Measurements from ENCODE around the gene LRIT2.

LRIT2 gene

GRCh38 chr10:84216834-84217233, 8.5 kb downstream of the LRIT2 start:
- Histone ChIP-seq H3K9me3 (ENCODE audit: low read depth, low read length) (no peaks in the 10 kb centered on the region), H3K36me3 (ENCODE audit: insufficient read depth, low read length) (no peaks in the 10 kb centered on the region), H3K9ac (ENCODE audit: insufficient read length) (no peak overlapping the region), H3K4me3 (no peak overlapping the region), H3K27ac (no peak overlapping the region)
- TF ChIP-seq EZH2 (IDR thresholded peaks at IDR 0.05) = no peak
- no peak for TF ChIP-seq POLR2AphosphoS5 (IDR thresholded peaks at IDR 0.05; ENCODE audit: borderline replicate concordance, low read depth, low read length)
- no peak for TF ChIP-seq FOXP2 (optimal IDR thresholded peaks at IDR 0.05; ENCODE audit: control extremely low read depth, extremely low read length, insufficient read depth)
- DNase-seq (ENCODE audit: low read depth, low spot score) = no peak

- TF ChIP-seq EZH2 (IDR thresholded peaks at IDR 0.05) (no peak), FOXP2 (optimal IDR thresholded peaks at IDR 0.05; ENCODE audit: control extremely low read depth, extremely low read length, insufficient read depth) (no peak), POLR2AphosphoS5 (IDR thresholded peaks at IDR 0.05; ENCODE audit: borderline replicate concordance, low read depth, low read length) (no peak)
- Histone ChIP-seq H3K27ac (no peak overlapping the region), H3K4me3 (no peak overlapping the region), H3K9ac (ENCODE audit: insufficient read length) (no peak overlapping the region), H3K36me3 (ENCODE audit: insufficient read depth, low read length) (no peaks in the 10 kb centered on the region), H3K9me3 (ENCODE audit: low read depth, low read length) (no peaks in the 10 kb centered on the region)
- no peak for DNase-seq (ENCODE audit: low read depth, low spot score)
These were observed 10.6 kb downstream of the LRIT2 start for GRCh38 chr10:84214612-84215235.

DNA sequence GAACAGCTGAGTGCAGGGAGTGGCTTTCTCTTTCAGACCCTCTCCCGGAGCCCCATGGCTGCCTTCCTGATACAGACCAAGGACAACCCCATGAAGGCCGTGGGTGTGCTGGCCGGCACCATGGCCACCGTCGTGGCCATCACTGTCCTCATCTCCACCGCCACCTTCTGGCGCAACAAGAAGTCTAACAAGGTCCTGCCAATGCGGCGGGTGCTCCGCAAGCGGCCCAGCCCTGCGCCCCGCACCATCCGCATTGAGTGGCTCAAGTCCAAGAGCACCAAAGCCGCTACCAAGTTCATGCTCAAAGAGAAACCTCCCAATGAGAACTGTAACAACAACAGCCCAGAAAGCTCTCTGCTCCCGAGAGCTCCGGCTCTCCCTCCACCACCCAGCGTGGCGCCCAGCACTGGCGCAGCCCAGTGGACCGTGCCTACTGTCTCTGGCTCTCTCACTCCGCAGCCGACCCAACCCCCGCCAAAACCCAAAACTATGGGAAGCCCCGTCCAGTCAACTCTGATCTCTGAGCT, 11.2 kb downstream of the LRIT2 start:
- no peak for TF ChIP-seq POLR2AphosphoS5 (IDR thresholded peaks at IDR 0.05; ENCODE audit: borderline replicate concordance, low read depth, low read length)
- no peak for TF ChIP-seq EZH2 (IDR thresholded peaks at IDR 0.05)
- TF ChIP-seq FOXP2 (optimal IDR thresholded peaks at IDR 0.05; ENCODE audit: control extremely low read depth, extremely low read length, insufficient read depth) = no peak
- no peak for DNase-seq (ENCODE audit: low read depth, low spot score)
- no peak overlapping the region for H3K4me3 ChIP-seq

GRCh38 chr10:84213076-84213475, 12.3 kb downstream of the LRIT2 start:
- no peak for TF ChIP-seq FOXP2 (optimal IDR thresholded peaks at IDR 0.05; ENCODE audit: control extremely low read depth, extremely low read length, insufficient read depth)
- no peak for TF ChIP-seq EZH2 (IDR thresholded peaks at IDR 0.05)
- TF ChIP-seq POLR2AphosphoS5 (IDR thresholded peaks at IDR 0.05; ENCODE audit: borderline replicate concordance, low read depth, low read length) = no peak
- Histone ChIP-seq H3K36me3 (ENCODE audit: insufficient read depth, low read length) (no peaks in the 10 kb centered on the region), H3K9ac (ENCODE audit: insufficient read length) (no peak overlapping the region), H3K4me3 (no peak overlapping the region), H3K27ac (no peak overlapping the region), H3K9me3 (ENCODE audit: low read depth, low read length) (no peaks in the 10 kb centered on the region)
- DNase-seq (ENCODE audit: low read depth, low spot score) = no peak

More for the DNA sequence above, 11.2 kb downstream of the LRIT2 start:
- H3K9me3 ChIP-seq (ENCODE audit: low read depth, low read length) = no peaks in the 10 kb centered on the region
- H3K36me3 ChIP-seq (ENCODE audit: insufficient read depth, low read length) = no peaks in the 10 kb centered on the region
- no peak overlapping the region for H3K27ac ChIP-seq
- H3K9ac ChIP-seq (ENCODE audit: insufficient read length) = no peak overlapping the region

DNA sequence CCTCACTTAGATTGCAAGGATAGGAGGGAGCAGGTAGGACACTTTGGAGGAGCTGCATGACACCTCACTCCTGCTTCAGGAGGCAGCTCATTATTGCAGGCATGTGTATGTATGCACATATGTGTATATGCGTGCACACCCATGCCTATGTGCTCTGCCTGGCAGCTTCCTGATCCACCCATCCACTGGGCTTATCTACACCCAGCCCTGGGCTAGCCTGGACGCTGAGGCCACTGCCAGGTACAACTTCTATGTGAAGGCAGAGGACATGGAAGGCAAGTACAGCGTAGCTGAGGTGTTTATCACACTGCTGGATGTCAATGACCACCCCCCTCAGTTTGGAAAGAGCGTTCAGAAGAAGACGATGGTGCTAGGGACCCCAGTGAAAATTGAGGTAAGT, 13.3 kb downstream of the LRIT2 start:
- no peak overlapping the region for H3K4me3 ChIP-seq
- DNase-seq (ENCODE audit: low read depth, low spot score) = no peak
- H3K27ac ChIP-seq = no peak overlapping the region
- H3K9ac ChIP-seq (ENCODE audit: insufficient read length) = no peak overlapping the region
- no peaks in the 10 kb centered on the region for H3K9me3 ChIP-seq (ENCODE audit: low read depth, low read length)
- H3K36me3 ChIP-seq (ENCODE audit: insufficient read depth, low read length) = no peaks in the 10 kb centered on the region
- no peak for TF ChIP-seq POLR2AphosphoS5 (IDR thresholded peaks at IDR 0.05; ENCODE audit: borderline replicate concordance, low read depth, low read length)
- TF ChIP-seq FOXP2 (optimal IDR thresholded peaks at IDR 0.05; ENCODE audit: control extremely low read depth, extremely low read length, insufficient read depth) = no peak
- no peak for TF ChIP-seq EZH2 (IDR thresholded peaks at IDR 0.05)

DNA sequence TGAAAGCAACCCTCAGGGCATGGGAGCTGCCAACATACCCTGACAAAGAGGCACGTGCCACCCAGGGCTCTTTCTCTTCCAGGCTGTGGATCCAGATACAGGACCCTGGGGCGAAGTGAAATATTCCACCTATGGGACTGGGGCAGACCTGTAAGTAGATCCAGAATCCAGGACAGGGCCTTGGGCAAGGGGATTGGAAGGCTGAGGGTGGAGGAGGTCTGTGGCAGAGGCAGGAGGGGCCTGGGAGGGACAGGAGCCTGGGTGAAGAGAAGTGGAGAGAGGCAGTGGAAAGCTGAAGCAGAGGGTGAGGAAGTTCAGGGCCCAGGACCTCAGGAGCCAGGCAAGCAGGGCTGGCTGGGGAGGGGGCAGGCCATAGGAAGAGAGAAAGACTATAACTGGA, 13.8 kb downstream of the LRIT2 start:
- Histone ChIP-seq H3K9ac (ENCODE audit: insufficient read length) (no peak overlapping the region), H3K36me3 (ENCODE audit: insufficient read depth, low read length) (no peaks in the 10 kb centered on the region), H3K9me3 (ENCODE audit: low read depth, low read length) (no peaks in the 10 kb centered on the region), H3K27ac (no peak overlapping the region), H3K4me3 (no peak overlapping the region)
- DNase-seq (ENCODE audit: low read depth, low spot score) = no peak
- no peak for TF ChIP-seq FOXP2 (optimal IDR thresholded peaks at IDR 0.05; ENCODE audit: control extremely low read depth, extremely low read length, insufficient read depth)
- no peak for TF ChIP-seq EZH2 (IDR thresholded peaks at IDR 0.05)
- no peak for TF ChIP-seq POLR2AphosphoS5 (IDR thresholded peaks at IDR 0.05; ENCODE audit: borderline replicate concordance, low read depth, low read length)

DNA sequence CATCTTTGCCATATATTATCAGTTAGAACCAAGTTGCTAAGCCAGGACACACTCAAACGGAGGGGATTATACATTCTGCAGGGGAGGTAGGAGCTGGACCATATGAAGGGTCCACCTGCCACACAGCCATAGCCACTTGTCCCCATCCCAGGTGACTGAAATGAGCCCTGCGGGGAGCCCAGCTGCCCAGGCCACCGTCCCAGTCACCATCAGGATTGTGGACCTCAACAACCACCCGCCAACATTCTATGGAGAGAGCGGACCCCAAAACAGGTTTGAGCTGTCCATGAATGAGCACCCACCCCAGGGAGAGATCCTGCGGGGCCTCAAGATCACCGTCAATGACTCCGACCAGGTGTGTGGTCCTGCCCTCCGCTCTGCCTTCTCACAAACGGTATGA, 17.3 kb downstream of the LRIT2 start:
- Histone ChIP-seq H3K9ac (ENCODE audit: insufficient read length) (no peak overlapping the region), H3K4me3 (no peak overlapping the region), H3K9me3 (ENCODE audit: low read depth, low read length) (no peaks in the 10 kb centered on the region), H3K36me3 (ENCODE audit: insufficient read depth, low read length) (no peaks in the 10 kb centered on the region), H3K27ac (no peak overlapping the region)
- DNase-seq (ENCODE audit: low read depth, low spot score) = no peak
- TF ChIP-seq EZH2 (IDR thresholded peaks at IDR 0.05) = no peak
- no peak for TF ChIP-seq FOXP2 (optimal IDR thresholded peaks at IDR 0.05; ENCODE audit: control extremely low read depth, extremely low read length, insufficient read depth)
- TF ChIP-seq POLR2AphosphoS5 (IDR thresholded peaks at IDR 0.05; ENCODE audit: borderline replicate concordance, low read depth, low read length) = no peak

- Histone ChIP-seq H3K36me3 (ENCODE audit: insufficient read depth, low read length) (no peaks in the 10 kb centered on the region), H3K9me3 (ENCODE audit: low read depth, low read length) (no peaks in the 10 kb centered on the region), H3K27ac (no peak overlapping the region), H3K9ac (ENCODE audit: insufficient read length) (no peak overlapping the region), H3K4me3 (no peak overlapping the region)
- no peak for DNase-seq (ENCODE audit: low read depth, low spot score)
- TF ChIP-seq EZH2 (IDR thresholded peaks at IDR 0.05) (no peak), POLR2AphosphoS5 (IDR thresholded peaks at IDR 0.05; ENCODE audit: borderline replicate concordance, low read depth, low read length) (no peak), FOXP2 (optimal IDR thresholded peaks at IDR 0.05; ENCODE audit: control extremely low read depth, extremely low read length, insufficient read depth) (no peak)
These were observed 19.4 kb downstream of the LRIT2 start for GRCh38 chr10:84205853-84206525.

All from SK-N-MC (cell line).